GM21526 (cell line): Measurements from ENCODE around the gene ZER1.
"Not testable (repeated sequence)": the region's sequence is repeated elsewhere in the genome, so short reads cannot be mapped to it uniquely, and the experiment has no call there.

ENCODE experiments used
- ATAC-seq: cut with Tn5 transposase; IDR thresholded peaks from one replicate; pipeline ENCODE4 v1.9.1; 2021; ENCODE audit warnings: moderate library complexity; ENCODE audit not compliant: unreplicated experiment, low FRiP score

The ZER1 gene

DNA sequence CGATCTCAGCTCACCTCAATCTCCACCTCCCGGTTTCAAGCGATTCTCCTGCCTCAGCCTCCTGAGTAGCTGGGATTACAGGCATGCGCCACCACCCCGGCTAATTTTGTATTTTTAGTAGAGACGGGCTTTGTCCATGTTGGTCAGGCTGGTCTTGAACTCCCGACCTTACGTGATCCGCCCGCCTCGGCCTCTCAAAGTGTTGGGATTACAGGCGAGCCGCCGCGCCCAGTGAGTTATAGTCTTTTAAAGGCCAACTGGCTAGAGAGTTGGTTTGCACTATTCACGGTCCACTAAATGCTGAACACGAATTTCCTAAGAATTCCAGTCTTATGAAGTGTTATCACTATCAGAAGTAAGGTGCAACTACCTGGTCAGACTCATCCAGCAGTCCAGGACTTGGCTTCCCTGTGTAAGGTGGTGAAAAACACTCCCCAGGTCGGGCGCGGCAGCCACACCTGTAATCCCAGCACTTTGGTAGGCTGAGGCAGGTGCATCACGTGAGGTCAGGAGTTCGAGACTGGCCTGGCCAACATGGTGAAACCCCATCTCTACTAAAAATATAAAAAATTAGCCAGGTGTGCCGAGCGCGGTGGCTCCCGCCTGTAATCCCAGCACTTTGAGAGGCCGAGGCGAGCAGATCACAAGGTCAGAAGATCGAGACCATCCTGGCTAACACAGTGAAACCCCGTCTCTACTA is 72.5 kb downstream of the ZER1 start:
- not testable (repeated sequence) for ATAC-seq

DNA sequence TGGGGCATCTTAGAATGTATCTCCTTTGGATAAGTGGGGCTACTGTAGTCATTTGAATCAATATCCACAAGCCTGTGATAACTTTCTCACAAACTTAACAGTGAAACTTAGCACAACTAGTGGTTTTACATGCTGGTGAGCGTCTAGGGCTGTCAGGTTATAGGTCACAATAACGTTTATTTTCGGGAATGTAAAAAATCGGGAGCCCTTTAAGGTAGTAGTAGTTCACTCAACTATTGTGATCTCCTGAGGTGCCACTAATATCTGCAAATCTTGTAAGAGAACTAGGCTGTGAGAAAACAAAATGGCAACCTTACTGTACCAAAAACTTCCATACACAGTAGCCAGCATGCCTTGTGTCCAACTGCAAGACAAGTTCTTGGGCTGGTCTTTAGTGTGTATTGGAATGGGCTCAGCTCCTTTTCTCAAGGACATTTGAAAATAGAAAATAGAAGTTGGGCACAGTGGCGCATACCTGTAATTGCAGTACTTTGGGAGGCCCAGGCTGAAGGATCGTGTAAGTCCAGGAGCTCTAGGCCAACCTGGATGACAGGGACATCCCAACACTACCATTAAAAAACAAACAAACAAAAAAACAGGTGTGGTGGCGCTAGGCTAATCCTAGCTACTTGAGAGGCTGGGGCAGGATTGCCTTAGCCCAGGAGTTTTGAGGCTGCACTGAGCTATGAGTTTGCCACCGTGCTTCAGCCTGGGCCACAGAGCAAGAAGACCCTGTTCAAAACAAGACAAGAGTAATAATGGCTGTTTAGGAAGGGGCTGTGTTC is 74.6 kb downstream of the ZER1 start:
- no peak for ATAC-seq

DNA sequence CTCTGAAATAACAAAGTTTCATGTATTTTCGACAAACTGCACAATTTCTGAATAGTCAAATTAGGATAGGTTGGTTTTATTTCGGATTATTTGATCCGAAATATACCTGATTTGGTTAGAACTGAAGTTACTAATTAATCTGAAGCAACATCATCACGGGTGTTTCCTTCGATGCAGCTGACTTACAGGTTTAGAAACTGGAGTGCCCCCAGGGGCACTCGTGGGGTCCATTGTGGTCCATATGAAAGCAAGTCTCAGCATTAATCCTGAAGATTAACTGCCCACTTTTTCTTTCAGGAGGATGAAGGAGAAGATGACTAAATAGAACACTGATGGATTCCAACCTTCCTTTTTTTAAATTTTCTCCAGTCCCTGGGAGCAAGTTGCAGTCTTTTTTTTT is 77.4 kb downstream of the ZER1 start:
- no peak for ATAC-seq

DNA sequence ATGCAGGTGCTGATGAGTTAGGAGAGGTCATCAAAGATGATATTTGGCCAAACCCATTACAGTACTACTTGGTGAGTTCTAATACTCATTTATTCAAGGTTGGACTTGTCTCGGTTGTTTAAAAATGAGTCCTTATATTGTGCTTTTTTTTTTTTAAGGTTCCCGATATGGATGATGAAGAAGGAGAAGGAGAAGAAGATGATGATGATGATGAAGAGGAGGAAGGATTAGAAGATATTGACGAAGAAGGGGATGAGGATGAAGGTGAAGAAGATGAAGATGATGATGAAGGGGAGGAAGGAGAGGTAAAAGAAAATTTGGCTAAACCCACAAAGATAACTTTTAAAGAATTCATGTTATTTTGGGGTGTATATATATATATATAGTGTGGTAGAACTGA is 78.0 kb downstream of the ZER1 start:
- not testable (repeated sequence) for ATAC-seq

DNA sequence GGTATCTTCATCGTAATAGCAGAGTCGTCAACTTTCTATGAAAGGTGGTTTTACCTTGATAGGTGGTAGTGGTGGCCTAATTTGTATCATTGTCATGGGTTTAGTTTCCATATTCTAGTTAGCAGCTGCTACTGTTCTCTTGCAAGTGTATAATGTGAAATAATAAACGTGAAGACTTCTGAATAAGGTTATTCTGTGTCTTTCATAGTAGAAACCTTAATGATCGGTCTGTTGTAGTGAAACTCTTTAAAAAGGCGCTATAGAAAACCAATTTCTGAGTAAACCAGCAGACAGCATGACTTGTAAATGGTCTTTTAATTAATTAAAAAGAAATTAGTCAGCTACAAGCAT is 81.1 kb downstream of the ZER1 start:
- no peak for ATAC-seq

DNA sequence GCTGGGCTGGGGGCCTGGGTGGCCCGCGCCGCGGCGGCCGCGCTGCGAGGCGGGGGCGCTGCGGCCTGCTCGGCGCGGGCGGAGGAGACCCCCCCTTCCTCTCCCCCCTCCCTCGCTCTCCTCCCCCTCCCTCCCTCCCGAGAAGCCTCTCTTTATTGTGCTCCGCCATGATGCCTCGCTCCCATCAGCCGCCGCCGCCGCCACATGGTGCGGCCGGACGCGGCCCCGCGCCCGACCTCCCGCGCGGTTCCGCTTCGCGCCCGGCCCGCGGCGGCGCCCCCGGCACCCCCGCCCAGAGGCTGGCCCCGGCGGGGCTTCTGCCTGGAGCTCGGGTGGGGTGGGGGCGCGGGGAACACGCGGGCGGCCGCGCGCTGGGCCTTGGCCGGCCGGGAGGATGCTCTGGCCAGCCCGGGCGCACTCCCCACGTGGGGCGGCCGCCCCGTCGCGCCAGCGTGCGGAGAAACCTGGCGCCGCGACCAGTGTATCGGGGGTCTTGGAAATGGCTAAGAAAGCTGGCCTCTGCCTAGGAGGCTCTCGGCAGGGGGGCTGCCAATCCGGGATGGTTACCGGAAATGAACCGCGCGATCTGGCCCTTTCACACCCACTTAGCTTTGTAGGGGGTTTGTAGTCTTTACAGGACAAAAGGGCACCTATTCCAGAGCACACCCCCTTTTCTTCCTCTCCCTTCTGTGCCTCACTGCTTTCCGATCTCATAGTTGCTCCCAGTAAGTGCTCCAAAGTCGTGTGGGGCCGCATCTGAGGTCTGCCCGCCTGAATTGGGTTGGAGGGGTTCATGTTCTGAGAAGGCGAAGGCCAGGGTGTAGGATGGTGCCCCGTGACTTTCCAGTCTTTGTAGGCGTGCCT is 81.7 kb downstream of the ZER1 start:
- no peak for ATAC-seq

DNA sequence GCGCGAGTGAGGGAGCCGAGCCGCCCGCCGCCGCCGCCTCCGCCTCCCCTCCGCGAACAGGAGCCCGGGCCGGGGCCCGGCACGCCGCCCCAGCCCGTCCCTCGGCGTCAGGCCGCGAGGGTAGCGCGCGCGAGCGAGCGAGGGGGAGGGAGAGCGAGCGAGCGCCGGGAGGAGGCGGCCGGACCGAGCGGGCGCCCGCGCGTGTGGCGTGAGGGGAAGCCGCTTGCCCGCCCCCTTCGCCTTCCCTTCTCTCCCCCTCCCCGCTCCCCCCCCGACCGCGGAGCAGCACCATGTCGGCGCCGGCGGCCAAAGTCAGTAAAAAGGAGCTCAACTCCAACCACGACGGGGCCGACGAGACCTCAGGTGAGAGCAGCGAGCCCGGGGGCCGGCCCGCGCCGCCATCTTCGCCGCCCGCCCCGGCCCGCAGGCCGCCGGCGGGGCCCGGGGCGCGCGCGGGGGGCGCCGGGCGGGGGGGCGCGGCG is 82.4 kb downstream of the ZER1 start:
- no peak for ATAC-seq

DNA sequence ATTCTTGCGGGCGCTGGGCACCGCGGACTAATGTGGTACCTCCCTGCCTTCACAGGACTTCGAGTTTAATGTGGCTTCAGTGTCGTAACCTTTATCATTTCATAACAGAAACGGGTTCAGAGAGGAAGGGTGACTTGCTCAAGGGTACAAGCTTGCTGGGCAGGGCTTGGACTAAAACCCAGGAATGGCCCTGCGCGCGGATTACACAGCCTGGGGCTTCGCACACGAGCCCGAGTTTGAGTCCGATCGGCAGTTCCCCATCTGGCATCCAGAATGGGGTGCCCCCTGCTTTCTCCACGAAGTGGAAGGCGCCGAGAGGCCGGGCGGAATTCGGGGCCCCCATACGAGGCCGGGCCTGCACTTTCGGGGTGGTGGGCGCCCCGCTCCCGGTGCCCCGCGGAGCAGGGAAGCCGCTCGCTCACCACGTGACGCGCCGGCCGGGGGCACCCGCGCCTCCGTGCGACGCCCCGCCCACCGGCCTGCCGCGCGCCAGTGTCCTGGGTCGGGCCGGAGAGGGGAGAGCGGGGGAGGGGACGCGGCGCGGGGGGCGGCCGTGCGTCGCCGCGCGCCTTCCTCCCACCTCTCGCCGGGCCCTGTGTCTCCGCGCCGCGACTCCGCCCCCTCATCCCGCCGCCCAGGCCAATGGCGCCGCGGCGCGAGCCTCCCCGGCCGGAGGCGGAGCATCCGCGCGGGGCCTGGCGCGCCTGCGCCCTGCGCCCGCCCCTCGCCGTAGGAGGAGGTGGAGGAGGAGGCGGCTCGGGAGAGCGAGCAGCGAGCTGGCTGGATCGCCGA is 83.0 kb downstream of the ZER1 start, which contains the start of gene SET:
Gene SET (plus strand): TSS at position 722 of the 792 bp plus-strand sequence. CDS start 361 bp downstream, outside the sequence.
- ATAC-seq: peak; percentile 59

DNA sequence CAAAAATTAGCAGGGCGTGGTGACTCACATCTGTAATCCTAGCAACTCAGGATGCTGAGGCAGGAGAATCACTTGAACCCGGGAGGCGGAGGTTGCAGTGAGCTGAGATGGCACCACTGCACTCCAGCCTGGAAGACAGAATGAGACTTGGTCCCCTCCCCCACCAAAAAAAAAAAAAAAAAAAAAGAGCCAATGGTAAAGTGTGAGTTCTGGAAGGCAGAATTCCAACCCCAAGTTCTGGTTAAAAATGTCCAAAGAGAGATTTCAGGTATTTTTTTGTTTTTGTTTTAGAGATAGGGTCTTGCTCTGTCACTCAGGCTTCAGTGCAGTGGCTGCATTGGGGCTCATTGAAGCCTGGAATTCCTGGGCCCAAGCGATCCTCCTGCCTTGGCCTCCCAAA is 84.3 kb downstream of the ZER1 start:
- ATAC-seq: no peak

DNA sequence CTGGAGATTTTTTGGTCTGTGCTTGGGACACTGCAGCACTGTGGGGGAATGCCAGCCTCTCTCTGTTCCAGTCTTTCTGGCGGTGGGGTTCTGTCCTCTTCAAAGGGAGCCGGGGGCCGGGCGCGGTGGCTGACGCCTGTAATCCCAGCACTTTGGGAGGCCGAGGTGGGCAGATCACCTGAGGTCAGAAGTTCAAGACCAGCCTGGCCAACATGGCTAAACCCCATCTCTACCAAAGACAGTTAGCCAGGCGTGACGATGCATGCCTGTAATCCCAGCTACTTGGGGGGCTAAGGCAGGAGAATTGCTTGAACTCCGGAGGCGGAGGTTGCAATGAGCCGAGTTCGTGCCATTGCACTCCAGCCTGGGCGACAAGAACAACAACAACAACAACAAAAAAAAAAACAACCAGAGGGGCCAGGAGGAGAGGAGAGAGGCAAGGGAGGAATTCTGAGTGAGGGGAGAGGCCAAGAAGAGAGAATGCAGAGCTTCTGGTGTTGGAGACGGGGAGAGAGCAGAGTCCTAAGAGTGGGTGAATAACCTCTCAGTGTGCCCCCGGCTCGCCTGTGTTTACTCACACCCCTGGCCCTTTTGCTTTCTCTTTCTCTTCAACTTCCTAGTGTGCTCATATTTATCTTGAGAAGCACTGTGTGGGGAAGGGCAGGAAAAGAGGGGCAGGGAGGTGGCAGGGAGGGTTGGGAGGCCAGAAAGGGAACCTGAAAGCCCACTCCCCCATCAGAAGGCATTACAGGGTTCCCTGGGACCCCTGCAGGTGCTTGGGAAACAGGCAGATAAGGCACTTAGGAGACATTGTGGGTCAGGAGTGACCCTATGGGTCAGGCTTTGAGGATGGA is 85.9 kb downstream of the ZER1 start:
- ATAC-seq: no peak

DNA sequence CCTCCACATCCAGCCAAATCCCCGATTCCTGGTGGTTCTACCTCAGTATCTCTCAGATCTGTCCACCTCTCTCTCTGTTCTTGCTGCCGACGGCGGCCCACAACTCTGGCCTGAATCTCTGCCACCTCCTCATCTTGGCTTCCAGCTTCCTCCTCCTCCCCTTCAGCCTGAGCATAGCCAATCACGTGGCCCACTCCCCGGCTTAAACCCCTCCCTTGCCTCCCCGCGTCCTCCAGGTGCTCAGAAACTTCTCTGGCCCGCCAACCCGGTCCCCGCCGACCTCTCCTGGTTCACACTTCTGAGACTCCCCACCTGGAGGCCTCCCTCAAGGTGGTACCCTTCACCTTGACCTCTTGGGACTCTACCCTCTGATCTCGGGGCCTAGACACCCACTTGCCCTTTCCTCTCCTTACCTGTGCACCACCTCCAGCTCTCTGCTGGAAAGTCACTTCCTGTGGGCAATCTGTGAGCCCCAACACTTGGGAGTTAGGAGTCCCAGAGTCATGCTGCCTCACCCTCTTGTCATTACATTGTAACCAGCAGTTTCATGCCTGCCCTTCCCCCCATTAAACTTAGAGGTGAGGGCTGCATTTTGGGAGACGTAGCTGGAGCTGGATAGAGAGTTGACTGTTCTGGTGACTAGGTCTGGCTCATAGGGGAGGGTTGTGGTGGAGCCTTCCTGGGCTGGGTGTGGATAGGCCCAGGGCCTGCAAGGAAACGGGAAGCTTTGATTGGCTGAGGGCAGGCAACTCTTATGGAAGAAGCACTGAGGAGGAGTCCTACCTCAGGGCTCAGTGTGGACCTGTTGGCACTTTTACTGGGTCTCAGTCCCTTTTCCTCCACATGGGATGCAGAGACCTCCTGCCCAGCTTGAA is 87.2 kb downstream of the ZER1 start:
- no peak for ATAC-seq

DNA sequence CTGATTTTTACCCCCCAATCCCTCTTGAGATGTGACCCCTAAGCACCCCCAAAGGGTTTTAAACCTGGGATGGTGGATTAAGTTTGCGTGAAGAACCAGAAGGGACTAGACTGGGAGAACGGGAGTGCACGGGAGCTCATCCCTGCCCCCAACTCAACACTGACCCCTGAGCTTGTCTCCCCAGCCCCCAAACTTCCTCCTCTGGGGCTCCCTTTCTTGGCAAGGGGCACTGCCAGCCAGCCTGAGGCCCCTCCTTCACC is 87.7 kb downstream of the ZER1 start:
- ATAC-seq: no peak

DNA sequence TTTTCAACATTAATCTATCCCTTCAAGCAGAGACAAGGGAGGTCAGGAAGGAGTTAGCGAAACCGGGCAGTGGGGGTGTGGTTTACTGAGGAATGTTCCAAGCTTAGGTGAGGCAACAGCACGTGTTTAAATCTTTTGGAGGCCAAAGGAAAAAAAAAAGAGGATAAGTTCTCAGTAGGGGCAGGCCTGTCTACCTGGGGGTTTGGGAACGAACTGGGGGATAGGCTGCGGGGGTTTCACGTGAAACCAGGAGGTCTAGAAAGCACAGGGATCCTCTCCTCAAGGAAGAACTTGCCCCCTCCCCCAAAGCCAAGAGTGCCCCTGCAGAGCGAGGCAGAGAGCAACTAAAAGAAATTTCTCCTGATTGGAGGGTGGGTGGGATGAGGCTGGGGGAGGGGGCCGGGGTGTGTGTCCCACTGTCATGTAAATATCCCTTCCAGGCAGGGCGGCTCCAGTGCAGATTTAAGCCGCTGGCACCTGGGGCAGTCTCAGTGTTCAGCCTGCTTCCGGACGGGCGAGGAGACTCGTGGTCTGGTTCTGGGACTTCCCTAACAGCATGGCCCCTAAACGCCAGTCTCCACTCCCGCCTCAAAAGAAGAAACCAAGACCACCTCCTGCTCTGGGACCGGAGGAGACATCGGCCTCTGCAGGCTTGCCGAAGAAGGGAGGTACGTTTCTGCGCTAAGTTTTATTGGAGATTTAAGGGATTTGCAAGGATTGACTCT is 88.2 kb downstream of the ZER1 start:
- ATAC-seq: no peak
